WTC11 (cell line): Measurements from ENCODE around the gene SLC16A13. TPM values are rescaled to one million over a fixed set of nuclear protein-coding genes. Genes with fewer than 3 reads are reported as not detected.

Experiments used
- ATAC-seq: fragments of 200-7000 bp; cut with Tn5 transposase; 2 replicates; pipeline ENCODE4 v1.10.0; 2021; ENCODE audit warnings: mild to moderate bottlenecking, moderate library complexity
- CTCF ChIA-PET: fragments of 300-600 bp; sonication (Branson Sonifier 250); formaldehyde crosslinking; loops from one replicate; lab custom pipeline; 2021; ENCODE audit warnings: antibody characterized with exemption; lab: Charles Lee
- POLR2A ChIA-PET: fragments of 350-600 bp; sonication (Branson Sonifier 250); formaldehyde crosslinking; loops from one replicate; lab custom pipeline; 2021; ENCODE audit warnings: antibody characterized with exemption; lab: Charles Lee
- DNase-seq: peaks from one replicate; pipeline ENCODE4 v3.0.0; 2021; ENCODE audit warnings: low spot score
- H3K27ac Mint-ChIP-seq: 2 replicates; pipeline ENCODE4 v1.8.0; 2021; ENCODE audit warnings: mixed read lengths
- H3K27me3 Mint-ChIP-seq: 2 replicates; pipeline ENCODE4 v1.8.0; 2021; ENCODE audit warnings: low read depth, mild to moderate bottlenecking, moderate library complexity, mixed read lengths
- H3K36me3 Mint-ChIP-seq: 2 replicates; pipeline ENCODE4 v1.8.0; 2021; ENCODE audit warnings: mixed read lengths
- H3K4me1 Mint-ChIP-seq: 2 replicates; pipeline ENCODE4 v1.8.0; 2022; ENCODE audit warnings: mixed read lengths
- H3K4me3 Mint-ChIP-seq: 2 replicates; pipeline ENCODE4 v1.8.0; 2021; ENCODE audit warnings: mild to moderate bottlenecking, moderate library complexity, mixed read lengths
- H3K9me3 Mint-ChIP-seq: 2 replicates; pipeline ENCODE4 v1.8.0; 2021; ENCODE audit warnings: mixed read lengths
- GABPB1 ChIP-seq: sonication (generic); formaldehyde crosslinking; IDR thresholded peaks from 2 replicates; pipeline ENCODE4 v1.8.1; 2023; ENCODE audit warnings: mild to moderate bottlenecking, missing genetic modification reagents
- HMGA2 ChIP-seq: fragments of 250-450 bp; sonication (Bioruptor Pico); IDR thresholded peaks from 2 replicates; pipeline ENCODE4 v1.4.0; 2021; ENCODE audit warnings: mild to moderate bottlenecking, moderate library complexity
- IRF2 ChIP-seq: sonication (generic); formaldehyde crosslinking; IDR thresholded peaks from 2 replicates; pipeline ENCODE4 v1.8.0; 2022; ENCODE audit warnings: low read depth, missing genetic modification reagents, borderline replicate concordance
- JUN ChIP-seq: sonication (generic); formaldehyde crosslinking; IDR thresholded peaks from 2 replicates; pipeline ENCODE4 v1.8.0; 2023; ENCODE audit warnings: mild to moderate bottlenecking, missing genetic modification reagents
- MXD4 ChIP-seq: fragments of 250-450 bp; sonication (Bioruptor Pico); IDR thresholded peaks from 2 replicates; pipeline ENCODE4 v1.8.0; 2021; ENCODE audit warnings: mild to moderate bottlenecking, moderate library complexity, borderline replicate concordance
- NFE2L1 ChIP-seq: sonication (generic); formaldehyde crosslinking; IDR thresholded peaks from 2 replicates; pipeline ENCODE4 v1.8.1; 2023; ENCODE audit warnings: missing genetic modification reagents
- NR1H2 ChIP-seq: sonication (generic); formaldehyde crosslinking; IDR thresholded peaks from 2 replicates; pipeline ENCODE4 v1.9.0; 2021; ENCODE audit warnings: mild to moderate bottlenecking, moderate library complexity, missing genetic modification reagents
- NR3C1 ChIP-seq: sonication (generic); formaldehyde crosslinking; conservative IDR thresholded peaks from 2 replicates; pipeline ENCODE4 v1.8.1; 2023; ENCODE audit warnings: low read depth, mild to moderate bottlenecking, missing genetic modification reagents
- SOX15 ChIP-seq: fragments of 250-450 bp; sonication (Bioruptor Pico); IDR thresholded peaks from 2 replicates; pipeline ENCODE4 v1.9.0; 2021; ENCODE audit warnings: mild to moderate bottlenecking
- TEAD1 ChIP-seq: sonication (generic); formaldehyde crosslinking; IDR thresholded peaks from 2 replicates; pipeline ENCODE4 v1.8.0; 2022; ENCODE audit warnings: mild to moderate bottlenecking, missing genetic modification reagents
- ZNF317 ChIP-seq: sonication (generic); formaldehyde crosslinking; IDR thresholded peaks from 2 replicates; pipeline ENCODE4 v1.8.1; 2023; ENCODE audit warnings: low read depth, mild to moderate bottlenecking, moderate library complexity, missing genetic modification reagents, borderline replicate concordance
- total RNA-seq: library from RNA; stranded (reverse); gene quantifications from 3 replicates; pipeline ENCODE4 v1.2.3, GENCODE V29; 2021
- TF ChIP-seq, protein P1 (sequence below): sonication (generic); formaldehyde crosslinking; IDR thresholded peaks from 2 replicates; pipeline ENCODE4 v1.8.0; 2023; ENCODE audit warnings: missing genetic modification reagents, mild to moderate bottlenecking, borderline replicate concordance
- TF ChIP-seq, protein P2 (sequence below): sonication (generic); formaldehyde crosslinking; IDR thresholded peaks from 2 replicates; pipeline ENCODE4 v1.8.1; 2023; ENCODE audit warnings: mild to moderate bottlenecking, missing genetic modification reagents, borderline replicate concordance
- TF ChIP-seq, protein P3 (sequence below): fragments of 250-450 bp; sonication (Bioruptor Pico); IDR thresholded peaks from 2 replicates; pipeline ENCODE4 v1.8.0; 2021; ENCODE audit warnings: mild to moderate bottlenecking
- TF ChIP-seq, protein P4 (sequence below): fragments of 200-600 bp; IDR thresholded peaks from 2 replicates; pipeline ENCODE4 v1.8.0; 2022; ENCODE audit warnings: antibody characterized with exemption
- TF ChIP-seq, protein P5 (sequence below): sonication (generic); formaldehyde crosslinking; IDR thresholded peaks from 2 replicates; pipeline ENCODE4 v1.8.0; 2023; ENCODE audit warnings: missing genetic modification reagents
- TF ChIP-seq, protein P6 (sequence below): sonication (generic); formaldehyde crosslinking; IDR thresholded peaks from 2 replicates; pipeline ENCODE4 v1.8.1; 2023; ENCODE audit warnings: mild to moderate bottlenecking, moderate library complexity, missing genetic modification reagents
- TF ChIP-seq, protein P7 (sequence below): sonication (generic); formaldehyde crosslinking; IDR thresholded peaks from 2 replicates; pipeline ENCODE4 v1.8.1; 2022; ENCODE audit warnings: low read depth, mild to moderate bottlenecking, moderate library complexity, missing genetic modification reagents, borderline replicate concordance
- TF ChIP-seq, protein P8 (sequence below): sonication (generic); formaldehyde crosslinking; conservative IDR thresholded peaks from 2 replicates; pipeline ENCODE4 v1.8.1; 2023; ENCODE audit warnings: mild to moderate bottlenecking, low read depth, missing genetic modification reagents, moderate library complexity

Gene SLC16A13
- total RNA-seq, 1 experiment from 2014 or later: 5.2 TPM

DNA sequence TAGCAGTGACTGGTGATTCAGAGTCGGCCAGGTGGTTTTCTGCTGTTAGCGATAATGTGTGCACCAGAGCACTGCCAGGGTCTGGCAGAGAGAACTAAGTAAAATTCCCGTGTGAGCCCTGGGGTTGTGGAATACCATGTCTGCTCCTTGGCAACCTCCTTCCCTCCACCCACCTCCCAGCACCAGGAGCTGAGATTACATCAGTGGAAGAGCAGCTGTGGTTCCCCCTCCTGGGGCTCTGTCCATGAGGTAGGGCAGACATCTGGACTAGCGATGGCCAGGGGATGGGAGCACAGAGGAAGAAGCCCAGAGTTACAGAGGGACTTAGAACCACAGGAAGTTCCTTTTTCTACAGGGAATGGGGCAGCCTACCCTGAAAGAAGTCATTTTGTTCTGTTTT lies 28.4 kb downstream of the SLC16A13 start:
- POLR2A ChIA-PET: no interaction called here
- H3K9me3 Mint-ChIP-seq: peaks cover 33% of the 10 kb centered on the region
- DNase-seq (no peak), ATAC-seq (no peak)
- no peak overlapping the region for H3K27ac Mint-ChIP-seq
- no peak overlapping the region for H3K4me3 Mint-ChIP-seq
- peaks cover 38% of the 10 kb centered on the region for H3K27me3 Mint-ChIP-seq
- no peaks in the 10 kb centered on the region; the same call in 1 of the 2 replicates for H3K4me1 Mint-ChIP-seq
- H3K36me3 Mint-ChIP-seq: peaks cover 21% of the 10 kb centered on the region
- CTCF ChIA-PET: no interaction called here
- no peak for TF ChIP-seq HMGA2 (CRISPR knock-in tag)
- no peak for TF ChIP-seq NFE2L1
- no peak for TF ChIP-seq TEAD1 (CRISPR knock-in tag)
- TF ChIP-seq, protein P1, sequence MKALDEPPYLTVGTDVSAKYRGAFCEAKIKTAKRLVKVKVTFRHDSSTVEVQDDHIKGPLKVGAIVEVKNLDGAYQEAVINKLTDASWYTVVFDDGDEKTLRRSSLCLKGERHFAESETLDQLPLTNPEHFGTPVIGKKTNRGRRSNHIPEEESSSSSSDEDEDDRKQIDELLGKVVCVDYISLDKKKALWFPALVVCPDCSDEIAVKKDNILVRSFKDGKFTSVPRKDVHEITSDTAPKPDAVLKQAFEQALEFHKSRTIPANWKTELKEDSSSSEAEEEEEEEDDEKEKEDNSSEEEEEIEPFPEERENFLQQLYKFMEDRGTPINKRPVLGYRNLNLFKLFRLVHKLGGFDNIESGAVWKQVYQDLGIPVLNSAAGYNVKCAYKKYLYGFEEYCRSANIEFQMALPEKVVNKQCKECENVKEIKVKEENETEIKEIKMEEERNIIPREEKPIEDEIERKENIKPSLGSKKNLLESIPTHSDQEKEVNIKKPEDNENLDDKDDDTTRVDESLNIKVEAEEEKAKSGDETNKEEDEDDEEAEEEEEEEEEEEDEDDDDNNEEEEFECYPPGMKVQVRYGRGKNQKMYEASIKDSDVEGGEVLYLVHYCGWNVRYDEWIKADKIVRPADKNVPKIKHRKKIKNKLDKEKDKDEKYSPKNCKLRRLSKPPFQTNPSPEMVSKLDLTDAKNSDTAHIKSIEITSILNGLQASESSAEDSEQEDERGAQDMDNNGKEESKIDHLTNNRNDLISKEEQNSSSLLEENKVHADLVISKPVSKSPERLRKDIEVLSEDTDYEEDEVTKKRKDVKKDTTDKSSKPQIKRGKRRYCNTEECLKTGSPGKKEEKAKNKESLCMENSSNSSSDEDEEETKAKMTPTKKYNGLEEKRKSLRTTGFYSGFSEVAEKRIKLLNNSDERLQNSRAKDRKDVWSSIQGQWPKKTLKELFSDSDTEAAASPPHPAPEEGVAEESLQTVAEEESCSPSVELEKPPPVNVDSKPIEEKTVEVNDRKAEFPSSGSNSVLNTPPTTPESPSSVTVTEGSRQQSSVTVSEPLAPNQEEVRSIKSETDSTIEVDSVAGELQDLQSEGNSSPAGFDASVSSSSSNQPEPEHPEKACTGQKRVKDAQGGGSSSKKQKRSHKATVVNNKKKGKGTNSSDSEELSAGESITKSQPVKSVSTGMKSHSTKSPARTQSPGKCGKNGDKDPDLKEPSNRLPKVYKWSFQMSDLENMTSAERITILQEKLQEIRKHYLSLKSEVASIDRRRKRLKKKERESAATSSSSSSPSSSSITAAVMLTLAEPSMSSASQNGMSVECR (CRISPR knock-in tag): no peak
- TF ChIP-seq SOX15 (CRISPR knock-in tag): no peak
- no peak for TF ChIP-seq NR1H2 (CRISPR knock-in tag)
- TF ChIP-seq NR3C1: no peak
- TF ChIP-seq ZNF317 (CRISPR knock-in tag): no peak
- TF ChIP-seq, protein P2, sequence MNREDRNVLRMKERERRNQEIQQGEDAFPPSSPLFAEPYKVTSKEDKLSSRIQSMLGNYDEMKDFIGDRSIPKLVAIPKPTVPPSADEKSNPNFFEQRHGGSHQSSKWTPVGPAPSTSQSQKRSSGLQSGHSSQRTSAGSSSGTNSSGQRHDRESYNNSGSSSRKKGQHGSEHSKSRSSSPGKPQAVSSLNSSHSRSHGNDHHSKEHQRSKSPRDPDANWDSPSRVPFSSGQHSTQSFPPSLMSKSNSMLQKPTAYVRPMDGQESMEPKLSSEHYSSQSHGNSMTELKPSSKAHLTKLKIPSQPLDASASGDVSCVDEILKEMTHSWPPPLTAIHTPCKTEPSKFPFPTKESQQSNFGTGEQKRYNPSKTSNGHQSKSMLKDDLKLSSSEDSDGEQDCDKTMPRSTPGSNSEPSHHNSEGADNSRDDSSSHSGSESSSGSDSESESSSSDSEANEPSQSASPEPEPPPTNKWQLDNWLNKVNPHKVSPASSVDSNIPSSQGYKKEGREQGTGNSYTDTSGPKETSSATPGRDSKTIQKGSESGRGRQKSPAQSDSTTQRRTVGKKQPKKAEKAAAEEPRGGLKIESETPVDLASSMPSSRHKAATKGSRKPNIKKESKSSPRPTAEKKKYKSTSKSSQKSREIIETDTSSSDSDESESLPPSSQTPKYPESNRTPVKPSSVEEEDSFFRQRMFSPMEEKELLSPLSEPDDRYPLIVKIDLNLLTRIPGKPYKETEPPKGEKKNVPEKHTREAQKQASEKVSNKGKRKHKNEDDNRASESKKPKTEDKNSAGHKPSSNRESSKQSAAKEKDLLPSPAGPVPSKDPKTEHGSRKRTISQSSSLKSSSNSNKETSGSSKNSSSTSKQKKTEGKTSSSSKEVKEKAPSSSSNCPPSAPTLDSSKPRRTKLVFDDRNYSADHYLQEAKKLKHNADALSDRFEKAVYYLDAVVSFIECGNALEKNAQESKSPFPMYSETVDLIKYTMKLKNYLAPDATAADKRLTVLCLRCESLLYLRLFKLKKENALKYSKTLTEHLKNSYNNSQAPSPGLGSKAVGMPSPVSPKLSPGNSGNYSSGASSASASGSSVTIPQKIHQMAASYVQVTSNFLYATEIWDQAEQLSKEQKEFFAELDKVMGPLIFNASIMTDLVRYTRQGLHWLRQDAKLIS (CRISPR knock-in tag): no peak
- TF ChIP-seq, protein P3, sequence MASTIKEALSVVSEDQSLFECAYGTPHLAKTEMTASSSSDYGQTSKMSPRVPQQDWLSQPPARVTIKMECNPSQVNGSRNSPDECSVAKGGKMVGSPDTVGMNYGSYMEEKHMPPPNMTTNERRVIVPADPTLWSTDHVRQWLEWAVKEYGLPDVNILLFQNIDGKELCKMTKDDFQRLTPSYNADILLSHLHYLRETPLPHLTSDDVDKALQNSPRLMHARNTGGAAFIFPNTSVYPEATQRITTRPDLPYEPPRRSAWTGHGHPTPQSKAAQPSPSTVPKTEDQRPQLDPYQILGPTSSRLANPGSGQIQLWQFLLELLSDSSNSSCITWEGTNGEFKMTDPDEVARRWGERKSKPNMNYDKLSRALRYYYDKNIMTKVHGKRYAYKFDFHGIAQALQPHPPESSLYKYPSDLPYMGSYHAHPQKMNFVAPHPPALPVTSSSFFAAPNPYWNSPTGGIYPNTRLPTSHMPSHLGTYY (CRISPR knock-in tag): no peak
- no peak for TF ChIP-seq MXD4 (CRISPR knock-in tag)
- TF ChIP-seq JUN (CRISPR knock-in tag): no peak
- TF ChIP-seq, protein P4, sequence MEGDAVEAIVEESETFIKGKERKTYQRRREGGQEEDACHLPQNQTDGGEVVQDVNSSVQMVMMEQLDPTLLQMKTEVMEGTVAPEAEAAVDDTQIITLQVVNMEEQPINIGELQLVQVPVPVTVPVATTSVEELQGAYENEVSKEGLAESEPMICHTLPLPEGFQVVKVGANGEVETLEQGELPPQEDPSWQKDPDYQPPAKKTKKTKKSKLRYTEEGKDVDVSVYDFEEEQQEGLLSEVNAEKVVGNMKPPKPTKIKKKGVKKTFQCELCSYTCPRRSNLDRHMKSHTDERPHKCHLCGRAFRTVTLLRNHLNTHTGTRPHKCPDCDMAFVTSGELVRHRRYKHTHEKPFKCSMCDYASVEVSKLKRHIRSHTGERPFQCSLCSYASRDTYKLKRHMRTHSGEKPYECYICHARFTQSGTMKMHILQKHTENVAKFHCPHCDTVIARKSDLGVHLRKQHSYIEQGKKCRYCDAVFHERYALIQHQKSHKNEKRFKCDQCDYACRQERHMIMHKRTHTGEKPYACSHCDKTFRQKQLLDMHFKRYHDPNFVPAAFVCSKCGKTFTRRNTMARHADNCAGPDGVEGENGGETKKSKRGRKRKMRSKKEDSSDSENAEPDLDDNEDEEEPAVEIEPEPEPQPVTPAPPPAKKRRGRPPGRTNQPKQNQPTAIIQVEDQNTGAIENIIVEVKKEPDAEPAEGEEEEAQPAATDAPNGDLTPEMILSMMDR: no peak
- TF ChIP-seq, protein P5, sequence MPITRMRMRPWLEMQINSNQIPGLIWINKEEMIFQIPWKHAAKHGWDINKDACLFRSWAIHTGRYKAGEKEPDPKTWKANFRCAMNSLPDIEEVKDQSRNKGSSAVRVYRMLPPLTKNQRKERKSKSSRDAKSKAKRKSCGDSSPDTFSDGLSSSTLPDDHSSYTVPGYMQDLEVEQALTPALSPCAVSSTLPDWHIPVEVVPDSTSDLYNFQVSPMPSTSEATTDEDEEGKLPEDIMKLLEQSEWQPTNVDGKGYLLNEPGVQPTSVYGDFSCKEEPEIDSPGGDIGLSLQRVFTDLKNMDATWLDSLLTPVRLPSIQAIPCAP (CRISPR knock-in tag): no peak
- TF ChIP-seq GABPB1 (CRISPR knock-in tag): no peak
- TF ChIP-seq, protein P6, sequence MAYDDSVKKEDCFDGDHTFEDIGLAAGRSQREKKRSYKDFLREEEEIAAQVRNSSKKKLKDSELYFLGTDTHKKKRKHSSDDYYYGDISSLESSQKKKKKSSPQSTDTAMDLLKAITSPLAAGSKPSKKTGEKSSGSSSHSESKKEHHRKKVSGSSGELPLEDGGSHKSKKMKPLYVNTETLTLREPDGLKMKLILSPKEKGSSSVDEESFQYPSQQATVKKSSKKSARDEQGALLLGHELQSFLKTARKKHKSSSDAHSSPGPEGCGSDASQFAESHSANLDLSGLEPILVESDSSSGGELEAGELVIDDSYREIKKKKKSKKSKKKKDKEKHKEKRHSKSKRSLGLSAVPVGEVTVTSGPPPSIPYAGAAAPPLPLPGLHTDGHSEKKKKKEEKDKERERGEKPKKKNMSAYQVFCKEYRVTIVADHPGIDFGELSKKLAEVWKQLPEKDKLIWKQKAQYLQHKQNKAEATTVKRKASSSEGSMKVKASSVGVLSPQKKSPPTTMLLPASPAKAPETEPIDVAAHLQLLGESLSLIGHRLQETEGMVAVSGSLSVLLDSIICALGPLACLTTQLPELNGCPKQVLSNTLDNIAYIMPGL: no peak
- TF ChIP-seq IRF2 (CRISPR knock-in tag): no peak
- TF ChIP-seq, protein P7, sequence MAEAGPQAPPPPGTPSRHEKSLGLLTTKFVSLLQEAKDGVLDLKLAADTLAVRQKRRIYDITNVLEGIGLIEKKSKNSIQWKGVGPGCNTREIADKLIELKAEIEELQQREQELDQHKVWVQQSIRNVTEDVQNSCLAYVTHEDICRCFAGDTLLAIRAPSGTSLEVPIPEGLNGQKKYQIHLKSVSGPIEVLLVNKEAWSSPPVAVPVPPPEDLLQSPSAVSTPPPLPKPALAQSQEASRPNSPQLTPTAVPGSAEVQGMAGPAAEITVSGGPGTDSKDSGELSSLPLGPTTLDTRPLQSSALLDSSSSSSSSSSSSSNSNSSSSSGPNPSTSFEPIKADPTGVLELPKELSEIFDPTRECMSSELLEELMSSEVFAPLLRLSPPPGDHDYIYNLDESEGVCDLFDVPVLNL (CRISPR knock-in tag): no peak
- TF ChIP-seq, protein P8, sequence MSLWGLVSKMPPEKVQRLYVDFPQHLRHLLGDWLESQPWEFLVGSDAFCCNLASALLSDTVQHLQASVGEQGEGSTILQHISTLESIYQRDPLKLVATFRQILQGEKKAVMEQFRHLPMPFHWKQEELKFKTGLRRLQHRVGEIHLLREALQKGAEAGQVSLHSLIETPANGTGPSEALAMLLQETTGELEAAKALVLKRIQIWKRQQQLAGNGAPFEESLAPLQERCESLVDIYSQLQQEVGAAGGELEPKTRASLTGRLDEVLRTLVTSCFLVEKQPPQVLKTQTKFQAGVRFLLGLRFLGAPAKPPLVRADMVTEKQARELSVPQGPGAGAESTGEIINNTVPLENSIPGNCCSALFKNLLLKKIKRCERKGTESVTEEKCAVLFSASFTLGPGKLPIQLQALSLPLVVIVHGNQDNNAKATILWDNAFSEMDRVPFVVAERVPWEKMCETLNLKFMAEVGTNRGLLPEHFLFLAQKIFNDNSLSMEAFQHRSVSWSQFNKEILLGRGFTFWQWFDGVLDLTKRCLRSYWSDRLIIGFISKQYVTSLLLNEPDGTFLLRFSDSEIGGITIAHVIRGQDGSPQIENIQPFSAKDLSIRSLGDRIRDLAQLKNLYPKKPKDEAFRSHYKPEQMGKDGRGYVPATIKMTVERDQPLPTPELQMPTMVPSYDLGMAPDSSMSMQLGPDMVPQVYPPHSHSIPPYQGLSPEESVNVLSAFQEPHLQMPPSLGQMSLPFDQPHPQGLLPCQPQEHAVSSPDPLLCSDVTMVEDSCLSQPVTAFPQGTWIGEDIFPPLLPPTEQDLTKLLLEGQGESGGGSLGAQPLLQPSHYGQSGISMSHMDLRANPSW (CRISPR knock-in tag): no peak
